ENCODE measurements around the gene MTG1.
A peak's percentile ranks its signal among the peaks of the same experiment; 100 is the strongest.
"Not testable (repeated sequence)": the region's sequence is repeated elsewhere in the genome, so short reads cannot be mapped to it uniquely, and the experiment has no call there.

MTG1 gene

GRCh38 chr10:133438711-133439273, 44.8 kb downstream of the MTG1 start:
- DNase-seq = peak; percentile 44 to 53
- TF ChIP-seq GATA1 (IDR thresholded peaks at IDR 0.05; ENCODE audit: low read depth, low read length) (no peak), POLR2A (IDR thresholded peaks at IDR 0.05; ENCODE audit: low read length) (no peak)

- DNase-seq = no peak
- no peak for TF ChIP-seq POLR2A (IDR thresholded peaks at IDR 0.05; ENCODE audit: low read length)
- TF ChIP-seq GATA1 (IDR thresholded peaks at IDR 0.05; ENCODE audit: low read depth, low read length) = no peak
Observed at GRCh38 chr10:133439517-133440461, 45.8 kb downstream of the MTG1 start.

GRCh38 chr10:133440633-133441285, 46.8 kb downstream of the MTG1 start:
- TF ChIP-seq POLR2A (IDR thresholded peaks at IDR 0.05; ENCODE audit: low read length) (no peak), GATA1 (IDR thresholded peaks at IDR 0.05; ENCODE audit: low read depth, low read length) (no peak)

DNA sequence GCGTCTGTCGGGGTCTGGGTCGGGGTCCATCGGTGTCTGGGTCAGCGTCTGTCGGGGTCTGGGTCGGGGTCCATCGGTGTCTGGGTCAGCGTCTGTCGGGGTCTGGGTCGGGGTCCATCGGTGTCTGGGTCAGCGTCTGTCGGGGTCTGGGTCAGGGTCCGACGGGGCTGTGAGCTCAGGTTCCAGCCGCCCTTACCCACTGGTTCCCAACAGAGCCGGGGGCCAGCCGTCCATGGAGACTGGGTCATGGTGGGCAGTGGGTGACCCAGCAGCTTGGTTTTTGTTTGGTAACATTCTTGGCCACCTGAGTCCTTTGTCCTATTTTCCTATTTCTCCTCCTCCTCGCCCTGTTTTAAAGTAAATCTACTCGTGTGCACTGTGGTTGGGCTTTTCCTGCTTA, 47.4 kb downstream of the MTG1 start:
- DNase-seq = not testable (repeated sequence)

More at GRCh38 chr10:133440633-133441285, 46.8 kb downstream of the MTG1 start:
- DNase-seq = no peak

DNA sequence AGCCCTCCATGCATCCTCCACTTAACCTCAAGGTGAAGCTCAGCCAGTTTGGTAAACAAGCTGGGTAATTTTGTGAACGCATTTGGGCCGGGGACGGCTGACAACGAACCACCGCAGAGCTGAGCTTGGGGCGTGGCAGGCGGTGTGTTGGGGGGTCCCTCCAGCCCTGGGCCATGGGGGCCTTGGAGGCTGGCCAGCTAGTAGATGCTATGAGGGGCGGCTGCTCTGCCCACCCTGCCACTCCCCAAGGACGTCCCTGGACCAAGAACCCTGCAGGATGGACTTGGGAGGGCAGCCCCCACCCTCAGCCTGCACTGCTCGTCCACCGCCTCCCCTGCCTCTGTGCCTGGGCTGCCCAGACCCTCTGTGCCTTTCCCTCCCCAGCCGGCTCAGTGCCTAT, 47.8 kb downstream of the MTG1 start:
- no peak for DNase-seq
- TF ChIP-seq GATA1 (IDR thresholded peaks at IDR 0.05; ENCODE audit: low read depth, low read length) = no peak
- TF ChIP-seq POLR2A (IDR thresholded peaks at IDR 0.05; ENCODE audit: low read length) = no peak

DNA sequence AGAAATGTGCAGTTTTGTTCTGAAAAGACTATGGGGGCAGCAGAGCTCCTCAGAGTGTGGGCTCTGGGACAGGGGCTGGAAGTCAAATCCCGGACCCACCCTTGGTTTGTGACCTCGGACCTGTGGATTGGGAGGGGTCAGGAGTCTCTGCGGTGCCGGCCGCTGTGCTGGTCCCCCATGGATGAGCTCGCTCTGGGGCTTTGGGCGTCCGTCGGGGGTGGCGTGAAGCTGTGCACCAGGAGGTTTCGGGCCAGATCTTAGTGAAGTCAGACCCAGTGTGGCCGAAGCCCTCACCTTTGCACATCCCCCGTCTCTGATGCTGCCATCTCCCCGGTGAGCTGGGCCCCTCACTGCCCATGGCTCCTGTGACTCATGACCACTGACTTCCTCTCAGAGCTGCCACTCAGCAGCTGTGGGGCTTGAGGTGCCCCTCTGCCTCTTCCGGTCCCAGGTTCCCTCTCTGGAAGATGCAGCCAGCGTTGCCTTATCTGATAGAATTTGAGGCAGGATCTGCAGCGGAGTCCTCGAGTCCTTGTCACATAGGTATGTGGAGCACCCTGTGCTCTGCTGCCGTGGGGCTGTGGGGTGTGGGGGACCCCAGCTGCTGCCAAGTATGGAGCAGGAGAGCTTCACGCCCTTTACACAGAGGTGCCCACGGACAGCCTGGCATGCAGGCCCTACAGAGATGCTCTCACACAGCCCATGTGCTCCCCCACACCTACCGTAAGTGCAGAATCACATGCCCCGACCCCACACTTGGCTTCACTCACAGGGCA, 48.4 kb downstream of the MTG1 start:
- DNase-seq = no peak
- TF ChIP-seq GATA1 (IDR thresholded peaks at IDR 0.05; ENCODE audit: low read depth, low read length) = no peak
- no peak for TF ChIP-seq POLR2A (IDR thresholded peaks at IDR 0.05; ENCODE audit: low read length)

DNA sequence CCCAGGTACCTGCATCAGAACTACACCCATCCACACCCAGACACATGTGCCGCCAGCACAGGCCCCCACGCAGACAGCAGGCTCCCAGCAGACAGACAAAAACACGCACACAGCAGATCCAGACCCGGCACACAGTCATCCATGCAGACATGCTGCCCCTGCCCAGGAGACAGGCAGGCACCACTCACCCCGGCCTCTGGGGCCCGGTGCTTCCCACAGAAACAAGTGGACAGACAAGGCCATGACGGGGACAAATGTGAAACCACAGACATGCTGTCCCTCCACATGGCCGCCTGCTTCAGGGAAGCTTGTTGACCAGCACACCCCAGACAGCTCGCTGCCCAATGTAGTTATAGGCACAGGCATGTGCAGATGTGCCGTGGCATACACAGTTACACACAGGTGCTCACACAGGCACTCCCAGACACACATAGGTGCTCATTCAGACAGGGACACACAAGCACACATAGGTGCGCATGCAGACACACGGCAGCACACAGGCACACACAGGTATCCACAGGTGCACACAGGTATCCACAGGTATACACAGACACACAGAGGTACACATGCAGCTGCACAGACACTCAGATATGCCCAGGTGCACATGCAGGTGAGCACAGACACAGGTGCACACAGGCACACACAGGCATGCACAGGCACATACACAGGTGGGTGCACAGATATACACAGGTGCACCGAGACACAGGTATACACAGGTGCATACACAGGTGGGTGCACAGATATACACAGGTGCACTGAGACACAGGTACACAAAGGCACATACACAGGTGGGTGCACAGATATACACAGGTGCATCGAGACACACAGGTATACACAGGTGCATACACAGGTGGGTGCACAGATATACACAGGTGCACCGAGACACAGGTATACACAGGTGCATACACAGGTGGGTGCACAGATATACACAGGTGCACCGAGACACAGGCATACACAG, 49.3 kb downstream of the MTG1 start:
- TF ChIP-seq GATA1 (IDR thresholded peaks at IDR 0.05; ENCODE audit: low read depth, low read length) = no peak
- no peak for TF ChIP-seq POLR2A (IDR thresholded peaks at IDR 0.05; ENCODE audit: low read length)
- DNase-seq = peak in 1 of 2 experiments; percentile 25

GRCh38 chr10:133444342-133445267, 50.6 kb downstream of the MTG1 start:
- DNase-seq = no peak
- TF ChIP-seq POLR2A (IDR thresholded peaks at IDR 0.05; ENCODE audit: low read length) (no peak), GATA1 (IDR thresholded peaks at IDR 0.05; ENCODE audit: low read depth, low read length) (no peak)

- TF ChIP-seq POLR2A (IDR thresholded peaks at IDR 0.05; ENCODE audit: low read length) = no peak
- TF ChIP-seq GATA1 (IDR thresholded peaks at IDR 0.05; ENCODE audit: low read depth, low read length) = no peak
- DNase-seq = no peak
Observed at GRCh38 chr10:133445268-133445732, 51.3 kb downstream of the MTG1 start.

- DNase-seq = no peak
- TF ChIP-seq POLR2A (IDR thresholded peaks at IDR 0.05; ENCODE audit: low read length) (no peak), GATA1 (IDR thresholded peaks at IDR 0.05; ENCODE audit: low read depth, low read length) (no peak)
Observed at GRCh38 chr10:133445751-133446708, 52.1 kb downstream of the MTG1 start.

DNA sequence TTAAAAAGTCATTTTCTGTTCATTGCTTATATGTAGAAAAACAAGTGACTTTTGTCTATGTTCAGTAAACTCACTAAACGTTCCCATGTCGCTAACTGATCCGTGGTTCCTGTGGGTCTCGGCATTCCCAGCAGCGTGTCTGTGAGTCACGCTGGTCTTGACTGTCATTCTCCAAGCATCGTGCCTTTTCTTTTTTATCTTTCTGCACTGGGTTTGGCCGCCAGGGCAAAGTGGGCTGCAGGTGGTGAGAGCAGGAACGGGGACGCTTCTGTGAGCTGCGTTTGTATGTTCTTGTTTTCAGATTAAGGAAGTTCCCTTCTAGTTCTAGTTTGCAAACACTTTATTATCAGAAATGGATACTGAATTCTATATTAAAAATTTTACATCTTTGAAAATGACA, 53.0 kb downstream of the MTG1 start:
- no peak for TF ChIP-seq GATA1 (IDR thresholded peaks at IDR 0.05; ENCODE audit: low read depth, low read length)
- TF ChIP-seq POLR2A (IDR thresholded peaks at IDR 0.05; ENCODE audit: low read length) = no peak
- DNase-seq = no peak

All from erythroblast (primary cell).